ENCODE measurements around the gene DMWD.
"Not testable (repeated sequence)": the region's sequence is repeated elsewhere in the genome, so short reads cannot be mapped to it uniquely, and the experiment has no call there.

DMWD gene

GRCh38 chr19:45768984-45769782, 23.5 kb downstream of the DMWD start, which contains the start of gene SIX5:
Gene SIX5 (minus strand): TSS chr19:45769252. CDS start chr19:45768844, 408 bp downstream.
- peak; percentile 97 for DNase-seq

- DNase-seq: peak; percentile 50
These were observed 24.0 kb downstream of the DMWD start for GRCh38 chr19:45768655-45768983.

- DNase-seq: no peak
These were observed 24.6 kb downstream of the DMWD start for GRCh38 chr19:45767881-45768654.

GRCh38 chr19:45767410-45767880, 25.2 kb downstream of the DMWD start:
- no peak for DNase-seq

- no peak for DNase-seq
These were observed 25.7 kb downstream of the DMWD start for GRCh38 chr19:45766869-45767346.

- no peak for DNase-seq
These were observed 26.3 kb downstream of the DMWD start for GRCh38 chr19:45766296-45766868.

- DNase-seq: no peak
These were observed 26.8 kb downstream of the DMWD start for GRCh38 chr19:45765702-45766295.

- no peak for DNase-seq
These were observed 27.5 kb downstream of the DMWD start for GRCh38 chr19:45764945-45765701.

GRCh38 chr19:45764475-45764874, 28.2 kb downstream of the DMWD start:
- DNase-seq: no peak

- DNase-seq: no peak
These were observed 28.9 kb downstream of the DMWD start for GRCh38 chr19:45763691-45764294.

GRCh38 chr19:45762870-45763631, 29.6 kb downstream of the DMWD start:
- no peak for DNase-seq

GRCh38 chr19:45761714-45762113, 30.9 kb downstream of the DMWD start:
- DNase-seq: no peak

GRCh38 chr19:45758921-45759320, 33.7 kb downstream of the DMWD start:
- no peak for DNase-seq

- no peak for DNase-seq
These were observed 35.0 kb downstream of the DMWD start for GRCh38 chr19:45757695-45758094.

GRCh38 chr19:45754323-45754722, 38.3 kb downstream of the DMWD start:
- DNase-seq: no peak

GRCh38 chr19:45753548-45753947, 39.1 kb downstream of the DMWD start:
- no peak for DNase-seq

- DNase-seq: no peak
These were observed 40.0 kb downstream of the DMWD start for GRCh38 chr19:45752639-45753038.

- DNase-seq: not testable (repeated sequence)
These were observed 41.2 kb downstream of the DMWD start for GRCh38 chr19:45751483-45751882.

- no peak for DNase-seq
These were observed 45.1 kb downstream of the DMWD start for GRCh38 chr19:45747513-45747912.

- DNase-seq: no peak
These were observed 45.8 kb downstream of the DMWD start for GRCh38 chr19:45746866-45747265.

GRCh38 chr19:45745606-45746005, 47.0 kb downstream of the DMWD start:
- no peak for DNase-seq

All from stimulated activated CD4-positive, alpha-beta T cell treated with anti-CD3 and anti-CD28 coated beads, Interleukin-1b, Interleukin-23, amount 100 ng/mL, for 48 hours (primary cell).